ENCODE results near the gene ZNF655.

ZNF655 gene

GRCh38 chr7:99615989-99616358, 57.5 kb downstream of the ZNF655 start:
- no peak for DNase-seq

- DNase-seq = peak; percentile 95
Measured at GRCh38 chr7:99616359-99617191, 58.1 kb downstream of the ZNF655 start, which contains the start of gene ZSCAN25. ZSCAN25 (plus strand) TSS chr7:99616946; CDS start chr7:99619607, 2,661 bp downstream.

GRCh38 chr7:99617192-99617781, 58.8 kb downstream of the ZNF655 start:
- DNase-seq = no peak

- DNase-seq = no peak
Measured at GRCh38 chr7:99618726-99619125, 60.3 kb downstream of the ZNF655 start.

- no peak for DNase-seq
Measured at GRCh38 chr7:99619571-99620130, 61.2 kb downstream of the ZNF655 start.

- no peak for DNase-seq
Measured at GRCh38 chr7:99621271-99621670, 62.8 kb downstream of the ZNF655 start.

- no peak for DNase-seq
Measured at GRCh38 chr7:99622596-99622995, 64.2 kb downstream of the ZNF655 start.

GRCh38 chr7:99623091-99623693, 64.8 kb downstream of the ZNF655 start:
- no peak for DNase-seq

- no peak for DNase-seq
Measured at GRCh38 chr7:99623702-99624447, 65.4 kb downstream of the ZNF655 start.

- DNase-seq = no peak
Measured at GRCh38 chr7:99624484-99624883, 66.0 kb downstream of the ZNF655 start.

GRCh38 chr7:99625321-99625720, 66.9 kb downstream of the ZNF655 start:
- DNase-seq = no peak

GRCh38 chr7:99625961-99626360, 67.5 kb downstream of the ZNF655 start:
- DNase-seq = no peak

All from NCI-H524 (cell line).